Skeletal muscle tissue (tissue), 1 donor: ENCODE results near the gene FXR1. TPM values are rescaled to one million over a fixed set of nuclear protein-coding genes. Genes with fewer than 3 reads are reported as not detected.

Experiments
- total RNA-seq: library from RNA; depleted of rRNA; stranded (reverse); fragments of >200 nt; gene quantifications from one replicate; pipeline ENCODE4 v1.2.3, GENCODE V29; 2014

Gene FXR1
- total RNA-seq, 1 donor from 2014 or later, result 447 TPM

Other genes starting within 250 kb of the FXR1 start
- not detected for gene CCDC39, start 233.2 kb upstream of the FXR1 start, total RNA-seq
- 26.1 TPM for gene DNAJC19, start 77.1 kb downstream of the FXR1 start, total RNA-seq